HepG2 (cell line): ENCODE data around the gene PMS1.

Source experiments
- ARNTL ChIP-seq: sonication (generic); formaldehyde crosslinking; IDR thresholded peaks from 2 replicates; pipeline ENCODE4 v1.4.0; 2020; ENCODE audit warnings: mild to moderate bottlenecking, missing genetic modification reagents
- FOXK1 ChIP-seq: sonication (generic); formaldehyde crosslinking; IDR thresholded peaks from 2 replicates; pipeline ENCODE4 v1.4.0; 2020; ENCODE audit warnings: low read depth, missing genetic modification reagents, borderline replicate concordance
- GABPA ChIP-seq, 2 experiments: IDR thresholded peaks; 2 replicates each; pipeline ENCODE4 v1.6.1; 2011 to 2016; ENCODE audit warnings: low read depth in 2 of 2, low read length in 1 of 2, missing biosample characterization in 1 of 2, missing genetic modification characterization in 1 of 2
- ZNF788 ChIP-seq: sonication (generic); formaldehyde crosslinking; IDR thresholded peaks from 2 replicates; pipeline ENCODE4 v1.5.0; 2020; ENCODE audit warnings: mild to moderate bottlenecking, missing genetic modification reagents, borderline replicate concordance
- TF ChIP-seq, protein P1 (sequence below): sonication (generic); formaldehyde crosslinking; conservative IDR thresholded peaks from 2 replicates; pipeline ENCODE4 v1.8.0; 2022; ENCODE audit warnings: low read depth, missing genetic modification reagents

DNA sequence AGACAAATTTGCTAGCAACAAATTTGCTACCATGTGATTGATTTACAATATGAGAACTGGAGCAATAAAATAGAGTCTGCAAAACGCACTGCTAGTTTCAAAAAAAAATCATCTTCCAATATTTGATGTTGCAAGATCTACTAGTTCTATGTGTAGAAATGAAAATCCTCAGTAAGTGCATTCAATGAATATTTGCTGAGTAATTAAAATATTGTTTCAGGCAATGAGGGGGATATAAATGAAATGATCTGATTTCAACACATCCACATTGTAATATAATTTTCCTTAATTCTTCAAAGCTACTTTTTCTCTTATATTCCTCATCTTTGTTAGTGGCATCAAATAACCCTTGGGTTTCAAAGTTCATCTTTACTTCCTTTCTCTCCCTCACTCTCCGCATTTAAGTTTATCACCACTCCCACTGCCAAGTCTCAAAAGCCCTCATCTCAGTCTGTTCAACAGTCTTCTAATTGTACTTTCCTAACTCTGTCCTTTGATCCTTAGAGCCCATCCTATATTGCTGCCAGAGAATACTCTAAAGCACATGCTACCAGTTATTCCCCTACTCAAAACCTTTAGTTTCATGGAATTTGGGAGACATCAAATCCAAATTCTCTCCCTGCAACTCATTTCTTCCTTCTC lies 27.8 kb upstream of the PMS1 start:
- TF ChIP-seq, protein P1, sequence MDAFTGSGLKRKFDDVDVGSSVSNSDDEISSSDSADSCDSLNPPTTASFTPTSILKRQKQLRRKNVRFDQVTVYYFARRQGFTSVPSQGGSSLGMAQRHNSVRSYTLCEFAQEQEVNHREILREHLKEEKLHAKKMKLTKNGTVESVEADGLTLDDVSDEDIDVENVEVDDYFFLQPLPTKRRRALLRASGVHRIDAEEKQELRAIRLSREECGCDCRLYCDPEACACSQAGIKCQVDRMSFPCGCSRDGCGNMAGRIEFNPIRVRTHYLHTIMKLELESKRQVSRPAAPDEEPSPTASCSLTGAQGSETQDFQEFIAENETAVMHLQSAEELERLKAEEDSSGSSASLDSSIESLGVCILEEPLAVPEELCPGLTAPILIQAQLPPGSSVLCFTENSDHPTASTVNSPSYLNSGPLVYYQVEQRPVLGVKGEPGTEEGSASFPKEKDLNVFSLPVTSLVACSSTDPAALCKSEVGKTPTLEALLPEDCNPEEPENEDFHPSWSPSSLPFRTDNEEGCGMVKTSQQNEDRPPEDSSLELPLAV (CRISPR knock-in tag): no peak
- TF ChIP-seq GABPA (IDR thresholded peaks at IDR 0.05; ENCODE audit: low read depth, low read length) (no peak), GABPA (CRISPR knock-in tag; IDR thresholded peaks at IDR 0.05; ENCODE audit: low read depth) (no peak), FOXK1 (CRISPR knock-in tag) (no peak), ZNF788 (no peak), ARNTL (no peak)
